Upper lobe of left lung (tissue), 4 donors: ENCODE data around the gene CYBRD1.

Experiments used
- CTCF ChIP-seq, 6 experiments: fragments of 450-650 bp in 4 of 6; fragments of 200-600 bp in 2 of 6; sonication (generic) in 2 of 6; IDR thresholded peaks; one replicate each; pipeline ENCODE4 v1.5.1; 2016 to 2019; ENCODE audit warnings: antibody characterized with exemption in 6 of 6
- POLR2A ChIP-seq, 4 donors: fragments of 450-650 bp; IDR thresholded peaks; one replicate each; pipeline ENCODE4 v1.5.1; 2016 to 2017; ENCODE audit warnings: antibody characterized with exemption in 4 of 4, mild to moderate bottlenecking in 2 of 4
- POLR2AphosphoS5 ChIP-seq, 2 donors: sonication (generic); formaldehyde crosslinking; IDR thresholded peaks; one replicate each; pipeline ENCODE4 v1.5.1; 2017; ENCODE audit warnings: antibody characterized with exemption in 2 of 2

- TF ChIP-seq CTCF (IDR thresholded peaks at IDR 0.05): no peak
- no peak for TF ChIP-seq POLR2A (IDR thresholded peaks at IDR 0.05)
- no peak for TF ChIP-seq POLR2AphosphoS5 (IDR thresholded peaks at IDR 0.05)
These were observed 37.2 kb upstream of the CYBRD1 start for GRCh38 chr2:171485116-171485515.
